Endothelial cell of umbilical vein (primary cell): ENCODE data around the gene H2AZ1.

Experiments
- EZH2 ChIP-seq: IDR thresholded peaks from 2 replicates; pipeline ENCODE4 v1.6.1; 2012; ENCODE audit warnings: borderline replicate concordance, low read depth, mild to moderate bottlenecking, moderate library complexity, low read length, inconsistent platforms; ENCODE audit not compliant: severe bottlenecking
- FOS ChIP-seq: IDR thresholded peaks from 2 replicates; pipeline ENCODE4 v1.6.1; 2011; ENCODE audit warnings: mild to moderate bottlenecking, low read length, moderate library complexity, borderline replicate concordance; ENCODE audit not compliant: insufficient read depth
- JUN ChIP-seq: IDR thresholded peaks from 2 replicates; pipeline ENCODE4 v1.6.1; 2011; ENCODE audit warnings: borderline replicate concordance, low read depth; ENCODE audit not compliant: insufficient read length, insufficient read depth
- TF ChIP-seq, protein P1 (sequence below), 2 donors: IDR thresholded peaks; 1 replicate in 1 of 2; 2 replicates in 1 of 2; pipeline ENCODE4 v1.5.1; 2011; ENCODE audit warnings: low read length in 2 of 2, mild to moderate bottlenecking in 2 of 2, moderate library complexity in 2 of 2, control low read depth in 1 of 2, inconsistent platforms in 1 of 2, low read depth in 1 of 2; ENCODE audit not compliant: insufficient read depth in 1 of 2; ENCODE audit errors: extremely low read depth in 1 of 2

DNA sequence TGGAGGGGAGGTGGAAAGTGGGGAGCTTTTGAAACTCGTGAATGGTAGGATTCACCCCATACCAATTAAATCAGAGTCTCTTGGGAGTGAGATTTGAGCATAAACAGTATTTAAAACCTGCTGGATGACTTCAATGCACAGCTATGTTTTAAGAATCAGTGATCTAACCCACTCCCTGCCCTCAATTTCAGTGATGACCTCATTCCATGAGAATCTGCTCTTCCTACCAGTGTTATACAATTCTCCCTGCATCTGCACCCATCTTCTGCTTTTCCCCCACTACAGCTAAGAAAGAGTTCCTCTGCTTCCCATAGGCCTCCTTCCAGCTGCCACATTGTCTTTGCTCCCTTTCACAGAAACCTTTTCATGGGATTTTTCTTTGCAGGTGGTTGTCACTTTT is 18.3 kb upstream of the H2AZ1 start:
- TF ChIP-seq JUN = no peak
- TF ChIP-seq, protein P1, sequence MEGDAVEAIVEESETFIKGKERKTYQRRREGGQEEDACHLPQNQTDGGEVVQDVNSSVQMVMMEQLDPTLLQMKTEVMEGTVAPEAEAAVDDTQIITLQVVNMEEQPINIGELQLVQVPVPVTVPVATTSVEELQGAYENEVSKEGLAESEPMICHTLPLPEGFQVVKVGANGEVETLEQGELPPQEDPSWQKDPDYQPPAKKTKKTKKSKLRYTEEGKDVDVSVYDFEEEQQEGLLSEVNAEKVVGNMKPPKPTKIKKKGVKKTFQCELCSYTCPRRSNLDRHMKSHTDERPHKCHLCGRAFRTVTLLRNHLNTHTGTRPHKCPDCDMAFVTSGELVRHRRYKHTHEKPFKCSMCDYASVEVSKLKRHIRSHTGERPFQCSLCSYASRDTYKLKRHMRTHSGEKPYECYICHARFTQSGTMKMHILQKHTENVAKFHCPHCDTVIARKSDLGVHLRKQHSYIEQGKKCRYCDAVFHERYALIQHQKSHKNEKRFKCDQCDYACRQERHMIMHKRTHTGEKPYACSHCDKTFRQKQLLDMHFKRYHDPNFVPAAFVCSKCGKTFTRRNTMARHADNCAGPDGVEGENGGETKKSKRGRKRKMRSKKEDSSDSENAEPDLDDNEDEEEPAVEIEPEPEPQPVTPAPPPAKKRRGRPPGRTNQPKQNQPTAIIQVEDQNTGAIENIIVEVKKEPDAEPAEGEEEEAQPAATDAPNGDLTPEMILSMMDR (IDR thresholded peaks at IDR 0.05; ENCODE audit: extremely low read depth in 1 of 2, insufficient read depth in 1 of 2, low read depth in 1 of 2, low read length in 2 of 2) = no peak
- TF ChIP-seq FOS = no peak
- TF ChIP-seq EZH2 = no peak
